ENCODE data around the gene MST1R.
"Not testable (repeated sequence)": the region's sequence is repeated elsewhere in the genome, so short reads cannot be mapped to it uniquely, and the experiment has no call there.

The MST1R gene

DNA sequence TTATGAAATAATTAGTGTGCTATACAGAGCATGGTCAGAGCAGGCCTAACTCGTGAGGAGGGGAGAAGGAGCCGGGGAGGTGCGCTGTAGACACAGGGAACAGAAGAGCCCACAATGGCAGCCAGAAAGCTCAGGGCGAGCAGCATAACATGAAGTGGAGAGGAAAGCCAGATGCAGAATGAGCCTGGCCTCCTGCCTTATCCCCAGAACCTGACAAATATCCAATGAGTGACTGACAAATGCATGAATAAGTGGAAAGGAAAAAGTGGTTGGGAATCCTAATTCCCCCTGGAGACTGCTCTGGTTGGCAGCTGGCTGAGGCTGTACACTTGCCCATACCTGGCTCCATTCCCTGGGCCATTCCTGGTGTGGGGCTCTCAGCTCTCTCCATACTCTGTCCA, 9.2 kb upstream of the MST1R start:
- DNase-seq (ENCODE audit: low read depth in 1 of 2, low spot score in 1 of 2): no peak

GRCh38 chr3:49911611-49912010, 7.9 kb upstream of the MST1R start:
- no peak for DNase-seq (ENCODE audit: low read depth in 1 of 2, low spot score in 1 of 2)

GRCh38 chr3:49911124-49911420, 7.4 kb upstream of the MST1R start:
- no peak for DNase-seq (ENCODE audit: low read depth in 1 of 2, low spot score in 1 of 2)

DNA sequence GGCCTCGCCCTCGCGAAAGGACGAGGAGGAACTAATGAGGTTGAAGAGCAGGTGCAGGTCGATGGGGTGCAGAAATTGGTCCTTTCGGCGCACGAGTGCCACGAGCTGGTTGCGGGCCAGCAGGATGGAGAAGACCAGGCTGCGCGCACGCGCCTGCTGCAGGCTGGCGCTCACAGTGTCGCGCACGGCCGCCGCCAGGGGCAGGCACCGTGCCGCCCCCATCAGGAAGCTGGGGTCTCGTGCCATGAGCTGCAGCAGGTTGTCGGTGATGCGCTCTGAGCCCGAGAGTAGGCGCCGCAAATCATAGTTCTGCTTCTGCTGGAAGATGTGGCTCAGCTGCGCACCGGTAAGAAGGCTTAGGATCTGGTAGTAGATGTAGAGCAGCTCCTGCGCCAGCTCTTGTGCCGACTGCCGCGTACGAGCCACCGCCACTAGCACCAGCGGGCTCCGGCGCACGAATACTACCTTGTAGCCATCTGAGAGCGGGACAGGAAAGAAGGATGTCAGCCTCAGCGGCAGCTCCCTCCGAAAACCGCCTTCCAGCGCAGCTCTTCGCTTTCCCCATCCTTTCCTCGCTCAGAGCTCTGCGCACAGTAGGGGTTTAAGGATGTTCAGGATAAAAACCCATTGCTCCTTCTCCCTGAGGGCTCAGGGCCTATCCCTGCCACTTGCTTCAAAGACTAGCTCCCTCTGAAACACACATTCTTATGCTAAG, 6.9 kb upstream of the MST1R start:
- no peak for DNase-seq (ENCODE audit: low read depth in 1 of 2, low spot score in 1 of 2)

GRCh38 chr3:49908373-49909199, 4.9 kb upstream of the MST1R start:
- DNase-seq (ENCODE audit: low read depth in 1 of 2, low spot score in 1 of 2): no peak

- DNase-seq (ENCODE audit: low read depth in 1 of 2, low spot score in 1 of 2): peak in 1 of 2 donors; percentile 15
Measured at GRCh38 chr3:49906073-49906743, 2.5 kb upstream of the MST1R start.

GRCh38 chr3:49904448-49904847, 775 bp upstream of the MST1R start:
- DNase-seq (ENCODE audit: low read depth in 1 of 2, low spot score in 1 of 2): not testable (repeated sequence)

DNA sequence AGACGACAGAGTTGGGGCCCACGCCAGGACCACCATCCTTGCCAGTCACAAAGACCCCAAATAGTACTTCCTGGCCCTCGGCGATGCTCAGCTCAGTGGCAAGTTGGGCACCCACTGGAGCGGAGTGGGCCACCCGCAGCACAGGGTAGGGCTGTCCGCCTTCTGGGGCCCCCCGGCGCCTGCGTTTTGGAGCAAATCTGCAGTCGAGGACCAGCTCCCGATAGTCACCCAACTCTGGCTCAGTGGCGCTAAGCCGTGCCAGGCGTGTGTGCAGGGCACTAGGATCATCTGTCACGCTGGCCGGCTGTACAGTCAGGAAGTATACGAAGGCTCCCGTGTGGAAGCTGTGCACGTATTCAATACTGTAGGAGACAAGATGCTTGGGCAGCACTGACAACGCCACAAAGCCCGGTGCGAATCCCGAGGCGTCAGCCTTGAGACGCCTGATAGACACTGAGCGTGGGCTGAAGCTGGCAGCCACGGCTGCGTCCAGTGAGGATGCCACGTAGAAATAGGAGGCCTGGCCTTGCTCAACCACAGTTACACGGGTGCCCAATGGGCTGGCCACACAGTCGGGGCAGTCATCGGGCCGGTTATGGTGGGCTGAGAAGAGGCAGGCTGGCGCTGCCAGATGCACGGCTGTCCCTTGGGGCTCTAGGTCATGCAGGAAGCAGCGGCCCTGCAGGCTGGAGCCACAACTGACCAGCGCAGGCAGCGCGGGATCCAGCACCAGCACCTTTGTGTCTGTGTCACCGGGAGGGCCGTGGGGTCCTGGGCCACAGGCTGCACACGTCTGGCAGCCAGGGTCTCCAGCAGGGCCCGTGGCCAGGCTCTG, 945 bp downstream of the MST1R start:
- DNase-seq (ENCODE audit: low read depth in 1 of 2, low spot score in 1 of 2): no peak

GRCh38 chr3:49901366-49902339, 2.0 kb downstream of the MST1R start:
- DNase-seq (ENCODE audit: low read depth in 1 of 2, low spot score in 1 of 2): no peak

DNA sequence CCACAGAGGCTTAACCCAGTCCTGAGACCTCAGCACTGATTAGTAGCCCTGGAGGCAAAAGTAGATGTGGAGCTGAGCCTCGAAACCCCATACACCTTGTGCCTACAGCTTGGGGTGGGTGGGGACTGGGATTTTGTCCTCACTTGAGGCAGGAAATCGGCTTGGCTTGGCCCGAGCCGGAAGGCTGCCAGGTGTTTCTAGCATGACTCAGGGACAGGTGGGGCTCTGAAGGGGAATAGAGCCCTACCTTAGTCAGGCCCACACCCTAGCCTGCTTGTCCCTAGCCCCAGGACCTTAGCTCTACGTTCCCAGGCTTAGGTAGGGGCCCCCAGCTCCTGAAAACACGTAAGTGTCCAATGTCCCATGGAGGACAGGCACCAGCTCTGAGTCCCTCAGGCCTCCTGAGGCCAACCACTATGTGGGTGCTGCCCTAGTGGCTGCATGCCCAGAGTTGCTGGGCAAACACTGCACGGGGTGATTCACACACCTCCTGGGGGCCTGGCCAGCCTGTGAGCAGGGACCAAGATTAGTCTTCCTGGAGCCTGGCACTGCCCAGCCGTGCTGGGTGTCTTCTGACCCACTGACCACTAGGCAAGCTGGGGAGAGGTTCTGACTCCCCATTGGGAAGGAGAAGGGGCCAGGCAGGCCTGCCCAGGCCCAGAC, 3.1 kb downstream of the MST1R start:
- no peak for DNase-seq (ENCODE audit: low read depth in 1 of 2, low spot score in 1 of 2)

DNA sequence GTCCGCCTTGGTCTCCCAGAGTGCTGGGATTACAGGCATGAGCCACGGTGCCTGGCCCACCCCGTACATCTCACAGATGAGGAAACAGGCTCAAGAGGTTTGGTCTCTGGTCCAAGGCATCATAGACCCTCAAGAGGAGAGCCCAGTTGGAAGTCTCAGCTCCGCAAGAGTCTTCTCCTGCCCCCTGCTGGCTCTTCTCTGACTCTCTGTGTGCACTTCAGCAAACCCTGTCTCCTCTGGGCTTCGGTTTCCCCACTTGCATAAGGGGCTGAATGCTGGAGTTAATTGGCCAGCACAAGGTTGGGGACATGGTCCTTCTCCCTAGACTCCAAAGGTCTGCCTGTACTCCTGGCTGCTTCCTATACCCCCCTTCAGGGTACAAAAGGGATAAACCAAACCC, 3.9 kb downstream of the MST1R start:
- DNase-seq (ENCODE audit: low read depth in 1 of 2, low spot score in 1 of 2): no peak

GRCh38 chr3:49898991-49899390, 4.7 kb downstream of the MST1R start:
- DNase-seq (ENCODE audit: low read depth in 1 of 2, low spot score in 1 of 2): no peak

GRCh38 chr3:49896345-49896744, 7.3 kb downstream of the MST1R start:
- no peak for DNase-seq (ENCODE audit: low read depth in 1 of 2, low spot score in 1 of 2)

DNA sequence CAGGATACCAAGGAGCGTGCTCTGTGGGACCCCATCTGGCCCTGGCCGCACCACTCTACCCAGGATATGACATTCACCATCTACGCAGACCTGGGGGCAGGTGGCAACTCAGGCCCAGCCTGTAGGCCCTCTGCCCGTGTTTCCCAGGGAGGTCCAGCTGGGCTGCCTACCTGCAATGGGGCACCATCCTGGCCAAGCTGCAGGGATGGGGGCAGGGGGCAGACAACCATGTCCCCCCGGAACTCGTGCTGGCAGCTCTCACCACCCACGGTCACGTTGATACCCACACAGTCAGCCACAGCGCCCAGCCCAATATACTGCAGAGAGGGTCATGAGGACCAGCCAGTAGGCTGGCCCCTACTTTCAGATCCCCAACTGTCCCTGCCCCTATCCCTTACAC, 7.9 kb downstream of the MST1R start:
- DNase-seq (ENCODE audit: low read depth in 1 of 2, low spot score in 1 of 2): no peak

DNA sequence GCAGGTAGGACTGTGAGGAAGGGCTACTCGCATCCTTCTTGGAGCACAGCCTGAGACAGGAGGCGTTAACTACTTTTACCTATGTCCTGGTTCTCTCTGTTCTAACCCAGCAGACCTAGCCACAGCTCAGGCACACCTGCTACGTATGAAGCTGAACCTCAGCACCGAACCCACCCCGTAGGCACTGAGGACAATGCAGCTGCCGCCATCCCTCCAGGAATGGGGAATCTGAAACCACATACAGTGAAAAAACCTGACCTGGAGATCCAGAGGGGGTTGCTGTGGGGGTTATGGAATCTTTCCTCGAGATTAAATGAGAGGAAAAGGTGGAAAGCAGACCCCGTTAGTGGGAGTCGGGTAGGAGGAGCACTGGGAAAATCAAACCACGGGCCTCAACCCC, 14.4 kb downstream of the MST1R start:
- no peak for DNase-seq (ENCODE audit: low read depth in 1 of 2, low spot score in 1 of 2)

DNA sequence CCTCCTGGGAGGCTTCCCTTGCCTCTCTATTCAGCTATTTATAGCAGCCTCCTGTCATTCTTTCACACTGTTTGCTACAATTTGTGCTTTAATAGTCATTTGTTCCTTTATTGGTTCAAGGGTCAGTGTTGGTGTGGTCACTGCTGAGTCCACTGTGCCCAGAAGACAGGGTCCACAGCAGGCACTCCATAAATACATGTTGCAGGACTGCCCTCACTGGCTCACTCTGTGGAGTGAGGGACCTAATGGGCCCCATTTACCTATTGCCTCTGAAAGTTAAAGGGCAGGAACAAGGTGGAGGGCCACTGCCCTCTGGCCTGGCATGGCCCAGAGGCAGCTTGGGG, 16.8 kb downstream of the MST1R start:
- no peak for DNase-seq (ENCODE audit: low read depth in 1 of 2, low spot score in 1 of 2)

DNA sequence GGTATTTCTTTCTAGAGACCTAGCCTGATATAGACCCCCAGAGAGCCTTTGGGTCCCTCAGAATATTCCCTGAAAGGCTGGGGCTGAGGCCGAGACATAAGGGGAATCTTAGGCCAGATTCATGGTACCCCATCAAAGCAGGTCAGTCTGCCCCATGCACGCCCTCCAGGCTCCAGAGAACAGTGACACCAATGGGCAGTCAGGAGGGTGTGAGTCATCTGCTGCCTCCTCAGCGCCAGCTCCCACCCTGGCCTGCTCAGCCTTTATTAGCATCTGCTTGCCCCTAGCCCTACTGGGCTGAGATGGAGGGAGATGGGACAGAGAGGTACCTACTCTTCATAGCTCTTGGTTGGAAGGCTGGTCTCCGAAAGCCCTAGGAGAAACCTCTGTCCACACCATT, 19.7 kb downstream of the MST1R start:
- DNase-seq (ENCODE audit: low read depth in 1 of 2, low spot score in 1 of 2): no peak

- DNase-seq (ENCODE audit: low read depth in 1 of 2, low spot score in 1 of 2): no peak
Measured at GRCh38 chr3:49882166-49882565, 21.5 kb downstream of the MST1R start.

GRCh38 chr3:49880581-49881315, 22.9 kb downstream of the MST1R start:
- DNase-seq (ENCODE audit: low read depth in 1 of 2, low spot score in 1 of 2): no peak

All from stimulated activated CD4-positive, alpha-beta T cell treated with anti-CD3 and anti-CD28 coated beads, Interleukin-15, amount 100 ng/mL, for 1 hour (primary cell).